Caco-2 (cell line): ENCODE measurements around the gene MYO16. TPM values are rescaled to one million over a fixed set of nuclear protein-coding genes. Genes with fewer than 3 reads are reported as not detected.

ENCODE experiments used
- BruUV-seq: library from RNA; stranded (reverse); fragments of 400-500 nt; replicated peaks from 2 replicates; lab custom pipeline; 2021; lab: Mats Ljungman, UMichigan
- CTCF ChIA-PET: fragments of 300-600 bp; sonication (Branson Sonifier 250); formaldehyde crosslinking; loops from one replicate; lab custom pipeline; 2022; ENCODE audit warnings: antibody characterized with exemption; lab: Charles Lee
- POLR2A ChIA-PET: fragments of 300-600 bp; sonication (Branson Sonifier 250); formaldehyde crosslinking; loops from one replicate; lab custom pipeline; 2022; ENCODE audit warnings: antibody characterized with exemption; lab: Charles Lee
- DNase-seq, 2 experiments: peaks; one replicate each; pipeline versions ENCODE4 v3.0.0 to v3.0.0-alpha.2; 2020 to 2022
- H3K27me3 ChIP-seq: replicated peaks from 2 replicates; pipeline ENCODE4 v1.6.0; 2011; ENCODE audit warnings: low read length; ENCODE audit not compliant: control insufficient read depth, insufficient read depth
- H3K36me3 ChIP-seq: 2 replicates; pipeline ENCODE4 v1.5.1; 2011; ENCODE audit warnings: low read length; ENCODE audit not compliant: control insufficient read depth, insufficient read depth
- H3K4me1 ChIP-seq: fragments of 250-450 bp; sonication (Bioruptor Pico); 2 replicates; pipeline ENCODE4 v1.5.1; 2020; ENCODE audit warnings: mild to moderate bottlenecking
- H3K4me3 ChIP-seq: 2 replicates; pipeline ENCODE4 v1.5.1; 2011; ENCODE audit warnings: low read depth, mild to moderate bottlenecking, control low read depth, low read length
- H3K9me3 ChIP-seq: fragments of 250-450 bp; sonication (Bioruptor Pico); 2 replicates; pipeline ENCODE4 v1.5.1; 2020; ENCODE audit warnings: mild to moderate bottlenecking, moderate library complexity
- H3K27ac Mint-ChIP-seq: one replicate; pipeline ENCODE4 v1.8.0; 2022; ENCODE audit warnings: mixed read lengths; ENCODE audit not compliant: unreplicated experiment
- H3K27me3 Mint-ChIP-seq: one replicate; pipeline ENCODE4 v1.8.0; 2022; ENCODE audit warnings: mixed read lengths; ENCODE audit not compliant: insufficient read depth, unreplicated experiment
- H3K36me3 Mint-ChIP-seq: one replicate; pipeline ENCODE4 v1.8.0; 2022; ENCODE audit warnings: mild to moderate bottlenecking, mixed read lengths; ENCODE audit not compliant: insufficient read depth, unreplicated experiment
- H3K4me1 Mint-ChIP-seq: one replicate; pipeline ENCODE4 v1.8.0; 2022; ENCODE audit warnings: low read depth, mixed read lengths; ENCODE audit not compliant: unreplicated experiment
- H3K4me3 Mint-ChIP-seq: one replicate; pipeline ENCODE4 v1.8.0; 2022; ENCODE audit warnings: mild to moderate bottlenecking, moderate library complexity, mixed read lengths; ENCODE audit not compliant: unreplicated experiment
- H3K9me3 Mint-ChIP-seq: one replicate; pipeline ENCODE4 v1.8.0; 2022; ENCODE audit warnings: mixed read lengths; ENCODE audit not compliant: unreplicated experiment
- intact Hi-C: fragments of 100-400 bp; cut with micrococcal nuclease; formaldehyde crosslinking; loops from one replicate; pipeline ENCODE4 v1.10.0; 2022; ENCODE audit not compliant: unreplicated experiment
- total RNA-seq: library from RNA; stranded (reverse); gene quantifications from 2 replicates; pipeline ENCODE4 v1.2.3, GENCODE V29; 2022
- TF ChIP-seq, protein P1 (sequence below), 2 experiments: fragments of 200-600 bp in 1 of 2; IDR thresholded peaks; 1 replicate in 1 of 2; 2 replicates in 1 of 2; pipeline versions ENCODE4 v1.5.1 to v1.8.0; 2011 to 2022; ENCODE audit warnings: antibody characterized with exemption in 1 of 2, control low read depth in 1 of 2, inconsistent platforms in 1 of 2, low read depth in 1 of 2, low read length in 1 of 2, mild to moderate bottlenecking in 1 of 2, moderate library complexity in 1 of 2; ENCODE audit not compliant: insufficient read depth in 1 of 2, severe bottlenecking in 1 of 2, unreplicated experiment in 1 of 2

The MYO16 gene
- total RNA-seq, 1 experiment from 2014 or later = not detected

DNA sequence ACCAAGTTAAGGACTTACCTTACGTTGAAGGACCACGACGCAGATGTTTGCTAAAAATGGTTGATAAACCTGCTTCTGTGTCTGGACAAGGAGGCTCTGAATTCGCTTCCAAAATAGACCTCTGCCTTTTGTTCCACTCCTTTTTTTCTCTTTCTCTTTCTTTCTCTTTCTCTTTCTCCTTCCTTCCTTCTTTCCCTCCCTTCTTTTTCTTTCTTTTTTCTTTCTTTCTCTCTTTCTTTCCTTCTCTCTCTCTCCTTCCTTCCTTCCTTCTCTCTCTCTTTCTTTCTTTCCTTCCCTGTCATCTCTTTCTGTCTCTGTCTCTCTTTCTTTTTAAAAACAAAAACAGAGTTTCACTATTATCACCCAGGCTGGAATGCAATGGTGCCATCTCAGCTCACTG is 290.7 kb downstream of the MYO16 start:
- Histone ChIP-seq H3K36me3 (no peaks in the 10 kb centered on the region), H3K9me3 (no peaks in the 10 kb centered on the region), H3K4me3 (no peak overlapping the region), H3K27me3 (no peaks in the 10 kb centered on the region), H3K4me1 (peaks cover 11% of the 10 kb centered on the region)
- TF ChIP-seq, protein P1, sequence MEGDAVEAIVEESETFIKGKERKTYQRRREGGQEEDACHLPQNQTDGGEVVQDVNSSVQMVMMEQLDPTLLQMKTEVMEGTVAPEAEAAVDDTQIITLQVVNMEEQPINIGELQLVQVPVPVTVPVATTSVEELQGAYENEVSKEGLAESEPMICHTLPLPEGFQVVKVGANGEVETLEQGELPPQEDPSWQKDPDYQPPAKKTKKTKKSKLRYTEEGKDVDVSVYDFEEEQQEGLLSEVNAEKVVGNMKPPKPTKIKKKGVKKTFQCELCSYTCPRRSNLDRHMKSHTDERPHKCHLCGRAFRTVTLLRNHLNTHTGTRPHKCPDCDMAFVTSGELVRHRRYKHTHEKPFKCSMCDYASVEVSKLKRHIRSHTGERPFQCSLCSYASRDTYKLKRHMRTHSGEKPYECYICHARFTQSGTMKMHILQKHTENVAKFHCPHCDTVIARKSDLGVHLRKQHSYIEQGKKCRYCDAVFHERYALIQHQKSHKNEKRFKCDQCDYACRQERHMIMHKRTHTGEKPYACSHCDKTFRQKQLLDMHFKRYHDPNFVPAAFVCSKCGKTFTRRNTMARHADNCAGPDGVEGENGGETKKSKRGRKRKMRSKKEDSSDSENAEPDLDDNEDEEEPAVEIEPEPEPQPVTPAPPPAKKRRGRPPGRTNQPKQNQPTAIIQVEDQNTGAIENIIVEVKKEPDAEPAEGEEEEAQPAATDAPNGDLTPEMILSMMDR (IDR thresholded peaks at IDR 0.05; ENCODE audit: insufficient read depth in 1 of 2, low read depth in 1 of 2, low read length in 1 of 2, severe bottlenecking in 1 of 2, unreplicated experiment in 1 of 2) = no peak
- Mint-ChIP-seq H3K27ac (no peak overlapping the region), H3K4me1 (peaks cover 9% of the 10 kb centered on the region), H3K4me3 (no peak overlapping the region), H3K9me3 (no peaks in the 10 kb centered on the region), H3K27me3 (no peaks in the 10 kb centered on the region), H3K36me3 (no peaks in the 10 kb centered on the region)
- ChIA-PET POLR2A (no interaction called here), CTCF (no interaction called here)
- no TSS peak for BruUV-seq
- intact Hi-C loops = no loop called here
- no peak for DNase-seq

DNA sequence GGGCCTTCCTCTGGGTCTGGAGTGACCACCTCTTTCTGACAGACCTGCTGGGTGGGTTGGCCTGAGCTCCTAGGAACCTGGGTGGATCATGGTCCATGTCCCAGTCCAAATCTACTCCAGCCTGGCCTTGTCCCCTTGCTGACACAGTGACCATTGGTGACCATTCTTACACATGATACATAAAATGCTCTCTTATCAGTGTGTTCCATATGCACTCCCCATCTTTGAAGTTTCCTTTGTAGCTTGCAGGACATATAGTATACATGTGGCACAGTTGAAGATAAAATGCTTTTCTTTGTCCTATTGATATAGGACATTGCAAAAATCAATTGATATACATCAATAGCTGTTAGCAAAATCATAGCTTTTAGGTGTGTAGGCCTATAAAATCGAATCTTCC is 291.8 kb downstream of the MYO16 start:
- H3K36me3 Mint-ChIP-seq = no peaks in the 10 kb centered on the region
- BruUV-seq = no TSS peak
- peaks cover 2% of the 10 kb centered on the region for H3K4me1 ChIP-seq
- no peaks in the 10 kb centered on the region for H3K9me3 Mint-ChIP-seq
- H3K36me3 ChIP-seq = no peaks in the 10 kb centered on the region
- intact Hi-C loops = no loop called here
- H3K27ac Mint-ChIP-seq = no peak overlapping the region
- TF ChIP-seq, protein P1 (IDR thresholded peaks at IDR 0.05; ENCODE audit: insufficient read depth in 1 of 2, low read depth in 1 of 2, low read length in 1 of 2, severe bottlenecking in 1 of 2, unreplicated experiment in 1 of 2) = no peak
- no peaks in the 10 kb centered on the region for H3K9me3 ChIP-seq
- no peaks in the 10 kb centered on the region for H3K4me1 Mint-ChIP-seq
- CTCF ChIA-PET = no interaction called here
- POLR2A ChIA-PET = no interaction called here
- H3K4me3 Mint-ChIP-seq = no peak overlapping the region
- H3K4me3 ChIP-seq = no peak overlapping the region
- DNase-seq = no peak
- no peaks in the 10 kb centered on the region; the same call in 1 of the 2 replicates for H3K27me3 ChIP-seq
- peaks cover under 1% of the 10 kb centered on the region for H3K27me3 Mint-ChIP-seq

DNA sequence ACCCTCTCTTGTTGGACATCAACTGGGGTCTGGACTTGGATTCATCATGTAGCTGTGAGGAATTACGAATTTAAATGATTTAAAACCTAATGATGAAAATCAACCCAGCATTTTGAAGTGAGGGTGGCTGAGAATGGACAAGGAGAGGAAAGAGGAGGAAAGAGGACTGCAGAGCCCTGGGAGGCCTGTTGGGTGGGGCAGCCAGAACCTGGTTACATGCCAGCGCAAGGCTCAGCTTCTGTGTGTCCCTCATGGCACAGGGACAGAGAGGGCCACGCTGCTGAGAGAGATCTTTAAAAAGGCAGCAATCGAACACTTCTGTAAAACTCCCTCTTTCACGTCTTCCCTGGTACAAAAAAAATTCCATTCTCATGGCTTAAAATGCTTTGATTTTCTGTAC is 292.7 kb downstream of the MYO16 start:
- Mint-ChIP-seq H3K27ac (no peak overlapping the region), H3K9me3 (no peaks in the 10 kb centered on the region), H3K27me3 (peaks cover 3% of the 10 kb centered on the region), H3K4me1 (no peaks in the 10 kb centered on the region), H3K36me3 (no peaks in the 10 kb centered on the region), H3K4me3 (no peak overlapping the region)
- Histone ChIP-seq H3K9me3 (no peaks in the 10 kb centered on the region), H3K36me3 (no peaks in the 10 kb centered on the region), H3K4me1 (no peaks in the 10 kb centered on the region), H3K27me3 (no peaks in the 10 kb centered on the region; the same call in 1 of the 2 replicates), H3K4me3 (no peak overlapping the region)
- TF ChIP-seq, protein P1 (IDR thresholded peaks at IDR 0.05; ENCODE audit: insufficient read depth in 1 of 2, low read depth in 1 of 2, low read length in 1 of 2, severe bottlenecking in 1 of 2, unreplicated experiment in 1 of 2) = no peak
- ChIA-PET CTCF (no interaction called here), POLR2A (no interaction called here)
- BruUV-seq = no TSS peak
- intact Hi-C loops = no loop called here
- DNase-seq = no peak
